Lower leg skin (tissue), 4 donors: ENCODE data around the gene PDXP. TPM values are rescaled to one million over a fixed set of nuclear protein-coding genes. Genes with fewer than 3 reads are reported as not detected.

Experiments
- total RNA-seq, 4 donors: library from RNA; depleted of rRNA; stranded (reverse); fragments of >200 nt; gene quantifications; one replicate each; pipeline ENCODE4 v1.1.0, GENCODE V29; 2016

Gene PDXP
- total RNA-seq, 4 donors from 2014 or later = 1.8 to 4.6 (median 3.2) TPM

Other genes with a start within 250 kb of the PDXP start
- gene ELFN2, start 231.2 kb upstream of the PDXP start, total RNA-seq = 1 to 10 TPM in 2 of 4 donors, under 1 TPM in 2; 0.26 to 1.5 (median 0.82) TPM
- 10 to 100 TPM in 1 of 4 donors, 1 to 10 TPM in 3; 5.7 to 13.0 (median 6.3) TPM for gene MFNG, start 172.3 kb upstream of the PDXP start, total RNA-seq
- gene CARD10, start 139.3 kb upstream of the PDXP start, total RNA-seq = 10 to 100 TPM; 13.2 to 22.5 (median 18.6) TPM
- 10 to 100 TPM; 44.4 to 80.1 (median 70.5) TPM for gene CDC42EP1, start 98.2 kb upstream of the PDXP start, total RNA-seq
- gene LGALS2, start 78.6 kb upstream of the PDXP start, total RNA-seq = 1 to 10 TPM in 1 of 4 donors, not detected in 3; 1.4 TPM
- gene GGA1, start 49.9 kb upstream of the PDXP start, total RNA-seq = 10 to 100 TPM; 50.3 to 66.0 (median 53.6) TPM
- 10 to 100 TPM; 29.1 to 83.3 (median 60.3) TPM for gene SH3BP1, start 19.1 kb upstream of the PDXP start, total RNA-seq
- 100 to 1,000 TPM; 110 to 347 (median 232) TPM for gene LGALS1, start 16.9 kb downstream of the PDXP start, total RNA-seq
- 10 to 100 TPM; 24.3 to 72.3 (median 36.1) TPM for gene NOL12, start 27.6 kb downstream of the PDXP start, total RNA-seq
- 10 to 100 TPM; 45.3 to 86.4 (median 65.1) TPM for gene TRIOBP, start 38.3 kb downstream of the PDXP start, total RNA-seq
- 10 to 100 TPM; 12.5 to 20.4 (median 16.2) TPM for gene GCAT, start 149.2 kb downstream of the PDXP start, total RNA-seq
- not detected for gene GALR3, start 164.7 kb downstream of the PDXP start, total RNA-seq
- 10 to 100 TPM; 36.2 to 61.6 (median 53.0) TPM for gene ANKRD54, start 185.6 kb downstream of the PDXP start, total RNA-seq
- 100 to 1,000 TPM; 392 to 558 (median 489) TPM for gene EIF3L, start 190.7 kb downstream of the PDXP start, total RNA-seq
- 100 to 1,000 TPM; 124 to 150 (median 143) TPM for gene MICALL1, start 247.6 kb downstream of the PDXP start, total RNA-seq